GM12873 (cell line): ENCODE data around the gene GCGR.

Source experiments
- TF ChIP-seq, protein P1 (sequence below): IDR thresholded peaks from 2 replicates; pipeline ENCODE4 v1.5.1; 2012; ENCODE audit warnings: low read depth, mild to moderate bottlenecking, moderate library complexity, low read length, control low read depth; ENCODE audit not compliant: insufficient read depth; ENCODE audit errors: missing control alignments

GCGR gene

DNA sequence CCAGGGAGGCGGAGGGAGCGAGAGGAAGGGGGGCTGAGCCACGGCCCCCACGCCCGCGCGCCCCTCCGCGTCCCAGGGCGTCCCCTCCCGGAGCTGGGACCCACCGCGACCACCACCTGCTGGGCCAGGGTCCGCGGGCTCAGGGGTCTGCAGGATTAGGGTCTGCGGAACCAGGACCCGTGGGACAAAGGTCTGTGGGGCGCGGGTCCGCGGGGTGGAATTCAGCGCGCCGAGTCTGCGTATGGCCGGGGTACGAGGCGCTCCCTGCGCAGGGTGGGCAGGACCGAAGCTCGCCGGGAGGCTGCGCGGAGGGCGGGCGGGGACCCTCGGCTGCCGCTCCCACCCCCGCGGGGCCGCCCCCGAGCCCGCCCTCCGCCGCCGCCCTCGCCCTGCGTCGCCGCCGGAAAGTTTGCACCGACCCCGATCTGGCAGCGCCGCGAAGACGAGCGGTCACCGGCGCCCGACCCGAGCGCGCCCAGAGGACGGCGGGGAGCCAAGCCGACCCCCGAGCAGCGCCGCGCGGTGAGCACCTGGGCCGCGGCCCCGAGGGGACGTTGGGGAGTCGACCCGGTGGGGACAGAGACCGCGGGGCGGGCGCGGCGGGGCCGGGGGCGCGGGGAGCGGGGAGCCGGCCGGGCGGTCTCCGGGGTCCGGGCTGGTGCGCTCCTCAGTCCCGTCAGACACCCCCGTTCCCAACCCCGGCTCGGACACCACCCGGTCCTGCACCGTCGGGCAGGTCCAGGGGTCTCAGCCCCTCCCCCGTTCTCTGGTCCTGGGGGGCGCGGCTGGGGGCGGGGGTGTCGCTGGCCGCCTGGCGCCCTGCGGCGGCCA lies at the start of gene GCGR:
Gene GCGR, plus strand, starts transcription at position 423 of the 831 bp plus-strand sequence. CDS start 4,869 bp downstream, outside the sequence.
- TF ChIP-seq, protein P1, sequence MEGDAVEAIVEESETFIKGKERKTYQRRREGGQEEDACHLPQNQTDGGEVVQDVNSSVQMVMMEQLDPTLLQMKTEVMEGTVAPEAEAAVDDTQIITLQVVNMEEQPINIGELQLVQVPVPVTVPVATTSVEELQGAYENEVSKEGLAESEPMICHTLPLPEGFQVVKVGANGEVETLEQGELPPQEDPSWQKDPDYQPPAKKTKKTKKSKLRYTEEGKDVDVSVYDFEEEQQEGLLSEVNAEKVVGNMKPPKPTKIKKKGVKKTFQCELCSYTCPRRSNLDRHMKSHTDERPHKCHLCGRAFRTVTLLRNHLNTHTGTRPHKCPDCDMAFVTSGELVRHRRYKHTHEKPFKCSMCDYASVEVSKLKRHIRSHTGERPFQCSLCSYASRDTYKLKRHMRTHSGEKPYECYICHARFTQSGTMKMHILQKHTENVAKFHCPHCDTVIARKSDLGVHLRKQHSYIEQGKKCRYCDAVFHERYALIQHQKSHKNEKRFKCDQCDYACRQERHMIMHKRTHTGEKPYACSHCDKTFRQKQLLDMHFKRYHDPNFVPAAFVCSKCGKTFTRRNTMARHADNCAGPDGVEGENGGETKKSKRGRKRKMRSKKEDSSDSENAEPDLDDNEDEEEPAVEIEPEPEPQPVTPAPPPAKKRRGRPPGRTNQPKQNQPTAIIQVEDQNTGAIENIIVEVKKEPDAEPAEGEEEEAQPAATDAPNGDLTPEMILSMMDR, result no peak

DNA sequence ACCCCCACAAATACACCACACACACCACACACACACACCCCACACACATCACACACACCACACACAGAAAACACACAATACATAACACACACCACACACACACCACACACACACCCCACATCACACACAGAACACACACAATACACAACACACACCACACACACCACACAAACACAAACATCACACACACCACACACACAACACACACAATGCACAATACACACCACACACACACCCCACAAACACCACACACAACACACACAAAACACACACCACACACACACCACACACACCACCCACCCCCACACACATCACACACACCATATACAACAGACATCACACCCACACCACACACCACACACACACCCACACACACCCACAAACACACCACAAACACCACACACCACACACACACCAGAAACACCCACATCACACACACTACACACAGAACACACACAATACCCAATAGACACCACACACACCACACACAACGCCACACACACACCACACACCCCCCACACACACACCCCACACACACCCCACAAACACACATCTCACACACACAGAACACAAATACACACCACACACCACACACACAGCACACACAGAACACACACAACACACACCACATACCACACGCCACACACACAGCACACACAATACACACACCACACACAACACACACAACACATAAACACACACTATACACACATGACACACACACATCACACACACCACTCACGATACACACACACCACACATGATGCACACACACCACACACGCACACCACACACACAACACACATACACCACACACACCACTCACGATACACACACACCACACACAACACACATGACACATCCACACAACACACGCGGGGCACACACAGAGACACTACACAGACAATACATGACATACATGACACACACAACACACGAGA lies 11.0 kb upstream of the GCGR start:
- TF ChIP-seq, protein P1, result no peak

DNA sequence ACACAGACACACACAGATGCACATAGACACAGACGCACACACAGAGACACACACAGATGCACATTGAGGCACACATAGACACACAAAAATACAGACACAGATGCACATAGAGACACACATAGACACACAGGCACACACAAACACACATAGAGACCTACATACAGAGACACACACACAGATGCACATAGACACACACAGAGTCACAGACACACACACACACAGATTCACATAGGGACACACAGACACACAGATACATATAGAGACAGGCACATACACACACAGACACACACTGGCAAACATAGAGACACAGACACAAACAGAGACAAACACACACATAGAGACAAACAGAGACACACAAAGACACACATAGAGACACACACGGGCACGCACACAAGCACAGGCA lies 9.9 kb upstream of the GCGR start:
- TF ChIP-seq, protein P1, result no peak

DNA sequence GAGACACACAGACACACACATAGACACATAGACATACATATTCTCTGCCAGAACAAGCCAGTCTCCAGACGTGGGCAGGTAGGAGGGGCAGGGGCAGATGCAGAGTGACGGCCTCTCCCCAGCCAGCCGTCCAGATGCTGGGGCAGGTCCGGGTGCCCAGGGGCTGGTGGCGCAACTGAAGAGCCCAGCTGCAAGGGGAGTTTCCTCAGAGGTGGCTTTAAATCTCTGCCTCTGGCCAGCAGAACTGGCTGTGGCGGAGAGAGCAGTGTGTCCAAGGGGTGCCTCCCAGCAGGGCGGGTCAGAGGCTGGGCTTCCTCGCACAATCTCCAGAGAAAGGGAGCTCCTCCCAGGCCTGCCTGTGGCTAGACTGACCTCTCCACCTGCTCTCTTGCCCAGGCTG lies 9.4 kb upstream of the GCGR start:
- TF ChIP-seq, protein P1, result no peak

DNA sequence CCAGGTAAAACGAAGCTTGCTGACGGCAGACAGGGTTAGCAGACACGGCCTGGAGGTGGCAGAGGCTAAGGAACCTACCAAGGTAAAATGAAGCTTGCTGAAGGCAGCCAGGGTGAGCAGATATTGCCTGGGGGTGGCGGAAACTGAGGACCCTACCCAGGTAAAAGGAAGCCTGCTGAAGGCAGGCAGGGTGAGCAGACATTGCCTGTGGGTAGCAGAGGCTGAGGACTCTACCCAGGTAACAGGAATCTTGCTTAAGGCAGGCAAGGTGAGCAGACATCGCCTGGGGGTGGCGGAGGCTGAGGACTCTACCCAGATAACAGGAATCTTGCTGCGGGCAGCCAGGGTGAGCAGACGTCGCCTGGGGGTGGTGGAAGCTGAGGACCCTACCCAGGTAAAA lies 2.6 kb upstream of the GCGR start:
- TF ChIP-seq, protein P1, result no peak

DNA sequence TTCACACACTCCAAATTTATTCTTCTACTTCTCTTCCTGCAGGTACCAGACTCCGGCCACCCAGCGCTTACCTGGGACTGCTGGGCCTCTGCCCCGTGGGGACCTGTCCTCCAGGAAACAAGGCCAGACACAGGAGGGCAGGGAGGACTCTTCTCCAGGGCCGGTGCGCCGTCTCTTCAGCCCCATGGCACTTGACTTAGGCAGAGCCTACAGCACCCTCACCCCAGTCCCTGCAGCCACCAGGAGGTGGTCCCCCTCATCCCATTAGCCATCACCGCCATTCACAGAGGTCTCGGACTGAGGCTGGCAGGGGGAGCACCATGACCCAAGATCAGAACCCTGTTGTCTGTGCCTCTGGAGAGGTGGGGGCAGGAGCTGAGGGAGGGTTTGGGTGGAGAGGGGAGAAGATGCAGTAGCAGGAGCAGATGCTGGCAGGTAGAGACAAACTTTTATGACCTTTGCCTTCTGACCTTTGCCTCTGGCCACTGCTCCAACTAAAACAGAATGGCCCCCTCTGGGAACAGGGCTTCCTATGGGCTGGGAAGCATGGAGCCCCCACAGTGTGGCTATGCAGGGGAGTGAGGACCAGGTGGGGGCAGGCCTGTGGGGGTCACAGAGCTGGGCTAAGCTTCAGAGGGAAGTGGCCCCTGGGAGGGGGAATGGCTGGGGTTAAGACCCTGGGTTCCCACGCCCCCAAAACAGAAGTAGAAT lies 1.7 kb upstream of the GCGR start:
- TF ChIP-seq, protein P1, result no peak
